ENCODE data around the gene TBC1D22A.
"Not testable (repeated sequence)": the region's sequence is repeated elsewhere in the genome, so short reads cannot be mapped to it uniquely, and the experiment has no call there.

The TBC1D22A gene

DNA sequence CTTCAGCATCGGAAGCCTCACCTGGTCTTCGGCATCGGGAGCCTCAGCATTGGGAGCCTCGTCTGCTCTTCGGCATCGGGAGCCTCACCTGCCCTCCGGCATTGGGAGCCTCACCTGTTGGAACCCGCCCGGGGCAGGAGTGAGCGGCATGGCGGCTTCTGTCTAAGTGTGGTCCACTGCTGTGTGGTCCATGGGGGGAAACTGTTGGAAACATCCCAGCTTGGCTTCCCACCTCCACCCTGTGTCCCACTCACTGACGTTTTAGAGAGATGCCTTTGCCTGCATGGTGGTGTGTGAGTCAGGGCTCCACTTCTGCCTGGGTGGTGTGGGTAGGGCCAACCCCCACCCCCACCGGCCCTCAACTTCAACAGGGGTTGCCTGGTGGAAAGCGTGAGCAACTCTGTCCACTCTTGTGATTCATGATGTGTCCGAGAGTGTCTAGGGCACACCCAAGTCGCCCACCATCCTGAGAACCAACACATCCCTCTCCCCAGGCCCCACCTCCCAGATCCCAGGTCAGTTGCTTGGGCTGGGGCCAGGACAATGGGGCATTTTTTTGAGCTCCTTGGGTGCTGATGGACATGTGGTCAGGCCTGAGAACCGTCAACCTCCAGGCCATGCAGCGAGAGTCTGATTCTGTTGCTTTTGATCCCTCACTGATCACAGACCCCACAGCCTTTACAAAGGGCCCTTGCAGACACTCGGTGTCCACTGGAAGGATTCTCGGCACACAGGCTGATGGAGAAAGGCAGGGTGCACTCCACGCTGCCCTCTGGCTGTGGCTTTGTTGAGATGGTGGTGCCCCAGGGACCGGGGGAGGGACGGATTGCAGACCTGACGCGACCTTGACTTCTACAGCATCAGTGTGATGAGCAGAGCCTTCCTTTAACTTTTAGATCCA lies 406.7 kb downstream of the TBC1D22A start:
- Mint-ChIP-seq H3K4me1 (no peaks in the 10 kb centered on the region), H3K27me3 (no peaks in the 10 kb centered on the region), H3K4me3 (no peak overlapping the region), H3K9me3 (no peaks in the 10 kb centered on the region), H3K36me3 (ENCODE audit: low read depth) (peaks cover 14% of the 10 kb centered on the region), H3K27ac (no peak overlapping the region)
- ATAC-seq, result no peak
- no peak for DNase-seq

DNA sequence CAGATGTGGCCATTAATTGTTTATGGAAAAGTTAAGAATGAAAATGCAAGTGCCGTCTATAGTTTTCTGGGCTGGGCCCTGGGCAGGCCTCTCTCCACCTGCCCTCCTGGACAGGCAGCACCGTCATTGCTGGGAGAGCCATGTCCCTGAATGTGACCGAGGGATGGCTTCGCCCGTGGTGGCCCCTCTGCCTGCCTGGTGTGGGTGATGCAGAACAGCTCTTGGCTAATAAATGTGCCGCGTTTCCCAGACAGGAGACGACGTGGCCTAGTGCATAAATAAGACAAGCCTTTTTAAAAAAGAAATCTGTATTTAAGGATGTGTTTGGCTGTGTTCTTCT lies 407.3 kb downstream of the TBC1D22A start:
- no peak for DNase-seq
- Mint-ChIP-seq H3K27me3 (no peaks in the 10 kb centered on the region), H3K4me3 (no peak overlapping the region), H3K4me1 (no peaks in the 10 kb centered on the region), H3K27ac (no peak overlapping the region), H3K9me3 (no peaks in the 10 kb centered on the region), H3K36me3 (ENCODE audit: low read depth) (peaks cover 14% of the 10 kb centered on the region)
- ATAC-seq, result no peak

DNA sequence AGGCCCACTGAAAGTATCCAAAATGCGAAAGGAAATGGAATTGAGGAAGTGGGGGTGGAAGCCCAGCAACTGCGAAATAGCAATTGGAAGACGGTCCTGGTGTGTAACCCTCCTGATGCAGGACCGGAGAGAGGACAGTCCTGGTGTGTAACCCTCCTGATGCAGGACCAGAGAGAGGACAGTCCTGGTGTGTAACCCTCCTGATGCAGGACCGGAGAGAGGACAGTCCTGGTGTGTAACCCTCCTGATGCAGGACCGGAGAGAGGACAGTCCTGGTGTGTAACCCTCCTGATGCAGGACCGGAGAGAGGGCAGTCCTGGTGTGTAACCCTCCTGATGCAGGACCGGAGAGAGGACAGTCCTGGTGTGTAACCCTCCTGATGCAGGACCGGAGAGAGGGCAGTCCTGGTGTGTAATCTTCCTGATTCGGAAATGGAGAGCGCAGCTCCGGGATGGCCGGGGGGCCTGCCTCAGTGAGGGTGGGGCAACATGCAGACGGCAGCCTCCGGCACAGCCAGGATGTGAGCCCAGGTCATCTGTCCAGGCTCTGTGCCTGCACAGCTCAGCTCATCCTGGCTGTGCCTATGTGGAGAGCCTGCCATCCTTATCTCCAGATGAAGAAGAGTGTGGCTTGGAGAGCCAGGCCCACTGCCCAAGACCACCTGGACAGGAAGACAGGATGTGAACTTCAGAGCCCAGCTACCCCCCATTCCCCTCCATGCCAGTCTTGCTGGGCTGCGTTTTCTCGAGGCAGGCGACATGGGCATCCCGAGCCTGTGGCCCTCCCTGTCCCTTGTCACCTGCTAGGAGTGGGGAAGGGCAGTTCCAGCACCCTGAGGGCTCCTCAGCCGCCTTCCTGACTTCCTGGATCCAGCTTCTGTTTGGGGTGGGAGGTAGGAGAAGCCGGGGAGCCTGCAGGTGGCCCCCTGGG lies 408.3 kb downstream of the TBC1D22A start:
- not testable (repeated sequence) for H3K9me3 Mint-ChIP-seq, DNase-seq, ATAC-seq, H3K27me3 Mint-ChIP-seq, H3K4me1 Mint-ChIP-seq, H3K4me3 Mint-ChIP-seq, H3K27ac Mint-ChIP-seq
- H3K36me3 Mint-ChIP-seq (ENCODE audit: low read depth), result peaks cover 21% of the 10 kb centered on the region

DNA sequence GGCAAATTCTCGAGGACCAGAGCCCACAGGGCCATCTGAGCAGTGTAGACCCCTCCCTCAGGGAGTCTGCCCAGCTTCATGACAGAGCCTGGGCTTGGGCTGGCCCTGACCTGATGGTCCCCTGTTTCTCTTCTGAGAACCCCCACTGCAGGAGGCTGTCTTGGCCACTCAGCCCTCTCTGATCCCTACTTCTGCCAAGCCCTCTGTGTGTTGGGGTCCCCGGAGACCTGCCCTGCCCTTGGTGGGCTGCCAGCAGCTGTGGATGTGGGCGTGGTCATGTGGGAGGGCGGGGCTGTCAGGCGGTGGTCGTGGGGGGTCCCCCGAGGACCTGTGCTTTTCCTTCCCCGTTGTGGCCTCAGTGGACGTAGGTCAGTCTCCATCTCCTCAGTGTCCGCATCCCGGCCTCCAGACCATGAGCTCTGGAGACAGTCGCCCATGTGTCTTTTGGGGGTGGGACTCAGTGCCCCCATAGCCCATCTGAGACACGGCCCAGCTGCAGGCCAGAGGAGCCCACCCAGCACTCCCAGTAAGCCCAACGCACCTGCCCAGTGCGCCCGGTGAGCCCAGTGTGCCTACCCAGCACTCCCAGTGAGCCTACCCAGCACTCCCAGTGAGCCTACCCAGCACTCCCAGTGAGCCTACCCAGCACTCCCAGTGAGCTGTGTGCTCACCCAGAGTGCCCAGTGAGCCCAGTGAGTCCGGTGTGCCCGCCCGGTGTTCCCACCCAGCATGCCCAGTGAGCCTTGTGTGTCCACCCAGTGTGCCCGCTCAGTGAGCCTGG lies 409.2 kb downstream of the TBC1D22A start:
- Mint-ChIP-seq H3K27ac (no peak overlapping the region), H3K36me3 (ENCODE audit: low read depth) (peaks cover 20% of the 10 kb centered on the region), H3K27me3 (no peaks in the 10 kb centered on the region), H3K9me3 (no peaks in the 10 kb centered on the region), H3K4me3 (no peak overlapping the region), H3K4me1 (no peaks in the 10 kb centered on the region)
- DNase-seq (no peak), ATAC-seq (no peak)

DNA sequence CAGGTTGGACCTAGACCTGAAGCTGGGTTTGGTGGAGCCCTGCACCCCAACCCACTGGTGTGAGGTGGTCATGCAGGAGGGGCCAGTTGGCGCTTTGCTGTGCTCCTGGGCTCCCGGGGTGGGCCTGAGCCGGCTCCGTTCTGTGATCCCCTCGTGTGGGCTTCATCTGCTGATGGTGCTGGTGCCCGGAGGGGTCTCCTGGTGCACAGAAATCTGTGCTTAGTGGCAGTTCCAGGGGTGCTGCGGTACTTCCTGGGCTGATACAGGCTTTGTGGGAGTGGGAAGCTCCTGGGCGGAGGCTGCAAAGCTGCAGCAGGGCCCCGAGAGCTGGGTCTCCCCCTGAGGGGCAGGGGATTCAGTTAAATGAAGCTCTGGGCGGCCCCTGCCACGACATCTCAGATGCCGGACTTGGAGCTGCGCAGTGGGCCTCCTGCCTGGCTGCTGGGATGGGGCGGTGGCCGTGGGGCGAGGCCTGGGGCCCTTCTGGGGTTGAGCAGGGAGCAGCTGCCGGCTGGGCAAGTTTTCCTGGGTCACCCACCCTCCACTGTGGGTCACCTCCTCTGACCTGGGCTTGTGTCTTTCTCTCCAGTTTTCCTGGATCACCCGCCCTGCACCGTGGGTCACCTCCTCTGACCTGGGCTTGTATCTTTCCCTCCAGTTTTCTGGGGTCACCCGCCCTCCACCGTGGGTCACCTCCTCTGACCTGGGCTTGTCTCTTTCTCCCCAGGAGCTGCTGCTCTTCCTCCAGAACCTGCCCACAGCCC lies 410.5 kb downstream of the TBC1D22A start:
- Mint-ChIP-seq H3K27me3 (no peaks in the 10 kb centered on the region), H3K36me3 (ENCODE audit: low read depth) (peaks cover 24% of the 10 kb centered on the region), H3K4me1 (no peaks in the 10 kb centered on the region), H3K9me3 (no peaks in the 10 kb centered on the region), H3K4me3 (no peak overlapping the region), H3K27ac (no peak overlapping the region)
- ATAC-seq (no peak), DNase-seq (no peak)

DNA sequence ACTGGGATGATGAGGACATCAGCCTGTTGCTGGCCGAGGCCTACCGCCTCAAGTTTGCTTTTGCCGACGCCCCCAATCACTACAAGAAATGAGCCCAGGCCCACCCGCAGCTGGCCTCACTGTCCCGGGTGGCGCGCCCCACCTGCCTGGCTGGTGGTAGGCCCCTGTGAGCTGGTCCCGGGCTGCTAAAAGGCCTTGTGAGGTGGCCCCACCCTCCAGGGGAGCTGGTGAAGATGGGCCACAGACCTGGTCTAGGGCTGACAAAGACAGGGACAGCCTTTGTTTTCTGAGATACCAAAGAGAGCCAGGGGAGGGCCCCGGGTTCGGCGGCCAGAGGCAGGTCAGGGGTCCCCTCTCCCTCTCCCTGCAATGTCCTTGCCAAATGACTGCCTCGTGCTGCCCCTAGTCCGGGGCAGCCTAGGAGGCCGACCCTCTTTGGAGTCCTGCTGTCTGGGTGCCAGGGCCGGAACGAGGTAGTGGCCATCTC lies 411.1 kb downstream of the TBC1D22A start:
- Mint-ChIP-seq H3K4me3 (no peak overlapping the region), H3K36me3 (ENCODE audit: low read depth) (peaks cover 28% of the 10 kb centered on the region), H3K27ac (no peak overlapping the region), H3K9me3 (peaks cover 2% of the 10 kb centered on the region), H3K27me3 (no peaks in the 10 kb centered on the region), H3K4me1 (no peaks in the 10 kb centered on the region)
- no peak for DNase-seq
- no peak for ATAC-seq

DNA sequence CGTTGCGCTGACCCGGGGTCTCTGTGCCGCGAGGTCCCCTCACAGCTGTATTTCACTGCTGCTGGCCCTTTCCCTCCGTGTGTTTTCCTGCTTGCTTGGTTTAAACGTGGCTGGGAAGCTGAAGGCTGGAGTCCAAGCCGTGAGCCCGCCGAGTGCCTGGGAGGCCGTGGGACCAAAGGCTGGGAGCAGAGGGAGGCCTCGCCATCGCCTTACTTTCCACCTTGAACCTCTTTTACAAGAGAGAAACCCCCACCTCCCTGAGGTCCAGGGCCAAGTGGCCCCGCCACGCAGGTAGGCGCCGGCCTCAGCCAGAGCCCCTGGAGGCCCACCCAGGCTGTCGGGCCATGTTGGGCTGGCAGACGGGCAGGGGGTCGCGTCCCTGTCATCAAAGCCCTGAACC lies 411.6 kb downstream of the TBC1D22A start:
- ATAC-seq (no peak), DNase-seq (no peak)
- Mint-ChIP-seq H3K4me1 (no peaks in the 10 kb centered on the region), H3K4me3 (no peak overlapping the region), H3K27ac (no peak overlapping the region), H3K36me3 (ENCODE audit: low read depth) (peaks cover 32% of the 10 kb centered on the region), H3K9me3 (peaks cover 7% of the 10 kb centered on the region), H3K27me3 (no peaks in the 10 kb centered on the region)

DNA sequence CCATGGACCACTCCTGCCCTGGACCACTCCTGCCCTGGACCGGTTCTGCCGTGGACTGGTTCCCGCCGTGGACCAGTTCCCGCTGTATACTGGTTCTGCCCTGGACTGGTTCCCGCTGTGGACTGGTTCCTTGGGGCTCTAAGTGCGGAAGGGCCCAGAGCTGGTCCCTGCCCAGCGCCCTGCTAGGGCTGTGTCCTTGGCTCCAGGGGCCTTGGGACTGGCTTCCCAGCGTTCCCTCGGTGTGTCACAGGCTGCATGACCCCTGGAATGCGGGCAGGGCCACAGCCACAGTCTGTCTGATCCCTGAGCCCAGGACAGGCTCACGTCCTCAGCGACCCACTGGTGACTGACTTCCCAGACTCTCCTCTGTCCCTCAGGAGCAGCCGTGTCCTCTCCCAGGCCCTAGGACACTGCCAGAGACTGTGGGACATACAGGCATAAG lies 412.2 kb downstream of the TBC1D22A start:
- DNase-seq, result no peak
- no peaks in the 10 kb centered on the region for H3K4me1 Mint-ChIP-seq

DNA sequence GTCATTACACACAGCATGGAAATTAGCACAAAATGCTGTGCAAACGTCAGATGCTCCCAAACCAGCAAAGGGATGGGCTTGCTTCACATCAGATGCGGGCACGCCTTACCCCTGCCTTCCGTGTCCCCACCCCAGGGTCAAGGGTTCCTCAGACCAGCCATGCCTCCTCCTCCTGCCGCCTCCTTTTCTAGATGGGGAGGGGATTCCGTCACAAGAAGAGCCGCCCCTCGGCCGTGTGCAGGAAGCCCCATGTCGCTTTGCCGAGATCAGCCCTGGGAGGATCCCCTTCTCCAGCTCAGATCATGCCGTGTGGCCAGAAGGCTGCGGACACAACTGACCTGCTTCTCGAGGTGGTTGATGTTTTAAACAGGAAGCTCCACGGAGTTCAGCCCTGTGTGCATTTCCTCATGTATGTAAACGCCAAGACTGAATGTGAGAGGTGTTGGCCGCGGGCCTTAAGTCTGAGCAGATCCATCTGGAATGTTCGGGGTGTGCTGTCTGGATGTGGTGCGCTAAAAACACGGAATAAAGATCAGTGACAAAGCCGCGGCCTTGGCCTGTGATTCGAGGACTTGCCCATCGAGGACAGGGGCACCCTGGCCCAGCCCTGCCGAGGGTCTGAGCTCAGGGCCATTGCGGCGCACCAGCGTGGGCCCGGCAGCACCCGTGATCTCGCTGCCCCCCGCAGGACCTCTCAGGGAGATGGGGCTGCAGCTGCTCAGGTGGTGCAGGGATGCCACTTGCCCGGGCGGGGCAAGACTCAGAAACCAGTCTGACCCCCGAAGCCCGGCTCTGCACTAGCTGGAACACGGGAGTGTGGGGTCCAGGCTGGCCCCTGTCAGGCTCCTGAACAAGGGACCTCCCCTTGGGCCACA lies 412.9 kb downstream of the TBC1D22A start:
- H3K9me3 Mint-ChIP-seq, result peaks cover 8% of the 10 kb centered on the region
- no peak overlapping the region for H3K4me3 Mint-ChIP-seq
- DNase-seq, result no peak
- H3K27ac Mint-ChIP-seq, result no peak overlapping the region
- H3K36me3 Mint-ChIP-seq (ENCODE audit: low read depth), result peaks cover 27% of the 10 kb centered on the region
- ATAC-seq, result no peak
- H3K4me1 Mint-ChIP-seq, result no peaks in the 10 kb centered on the region
- no peaks in the 10 kb centered on the region for H3K27me3 Mint-ChIP-seq

More for the DNA sequence above, 412.2 kb downstream of the TBC1D22A start:
- H3K4me3 Mint-ChIP-seq, result no peak overlapping the region
- ATAC-seq, result no peak
- H3K27me3 Mint-ChIP-seq, result no peaks in the 10 kb centered on the region
- H3K27ac Mint-ChIP-seq, result no peak overlapping the region
- H3K9me3 Mint-ChIP-seq, result peaks cover 8% of the 10 kb centered on the region
- H3K36me3 Mint-ChIP-seq (ENCODE audit: low read depth), result peaks cover 32% of the 10 kb centered on the region

DNA sequence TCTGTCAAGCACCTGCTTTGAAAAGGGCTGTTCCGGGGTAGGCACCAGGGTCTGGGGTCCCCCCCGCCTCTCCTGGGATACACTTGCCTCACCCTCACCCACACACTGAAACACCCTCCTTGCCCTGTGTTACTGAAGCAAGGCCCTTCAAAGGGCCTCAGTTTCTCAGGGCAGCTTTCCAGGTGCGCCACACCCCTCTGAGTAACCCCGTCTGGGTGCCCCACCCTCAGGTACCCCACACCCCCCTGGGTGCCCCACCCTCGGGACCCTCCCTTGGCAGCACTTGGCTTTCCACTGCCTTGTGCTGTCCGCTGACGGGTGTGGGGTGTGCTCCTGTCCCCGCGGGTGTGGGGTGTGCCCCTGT lies 413.6 kb downstream of the TBC1D22A start:
- Mint-ChIP-seq H3K9me3 (peaks cover 14% of the 10 kb centered on the region), H3K4me3 (no peak overlapping the region), H3K27me3 (no peaks in the 10 kb centered on the region), H3K4me1 (no peaks in the 10 kb centered on the region), H3K27ac (no peak overlapping the region), H3K36me3 (ENCODE audit: low read depth) (peaks cover 29% of the 10 kb centered on the region)
- DNase-seq (no peak), ATAC-seq (no peak)

DNA sequence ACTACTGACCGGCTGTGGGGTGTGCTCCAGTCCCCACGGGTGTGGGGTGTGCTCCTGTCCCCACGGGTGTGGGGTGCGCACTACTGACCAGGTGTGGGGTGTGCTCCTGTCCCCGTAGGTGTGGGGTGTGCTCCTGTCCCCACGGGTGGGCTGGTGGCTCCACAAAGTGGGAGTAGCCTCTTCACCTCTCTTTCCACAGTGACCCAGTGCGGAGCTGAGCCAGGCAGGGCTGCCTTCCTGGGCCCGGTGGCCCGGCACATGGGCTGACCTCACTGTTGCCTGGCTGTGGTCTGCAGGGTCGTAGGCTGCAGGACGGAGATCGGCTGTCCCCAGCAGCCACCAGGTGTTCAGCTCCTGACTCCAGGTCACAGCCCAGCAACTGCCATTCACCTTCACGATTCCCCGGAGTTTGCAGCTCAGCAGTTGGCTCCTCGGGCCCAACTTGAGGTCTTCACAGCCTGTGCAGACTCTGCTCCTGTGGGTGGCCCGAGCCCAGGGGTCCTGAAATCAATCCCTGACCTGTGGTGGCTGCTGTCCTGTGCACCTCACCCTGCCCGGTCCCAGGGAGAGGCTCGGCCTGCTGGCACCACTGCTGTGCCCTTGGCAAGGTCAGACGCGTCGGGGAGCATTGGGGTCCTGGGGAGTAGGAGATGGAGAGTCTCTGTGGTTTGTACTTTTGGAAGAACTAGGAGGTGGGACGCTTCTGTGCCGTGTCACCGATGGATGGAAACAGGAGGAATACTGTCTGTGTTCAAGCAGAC lies 414.3 kb downstream of the TBC1D22A start:
- no peaks in the 10 kb centered on the region for H3K4me1 Mint-ChIP-seq
- ATAC-seq (no peak), DNase-seq (no peak)
- peaks cover 15% of the 10 kb centered on the region for H3K9me3 Mint-ChIP-seq
- H3K36me3 Mint-ChIP-seq (ENCODE audit: low read depth), result peaks cover 29% of the 10 kb centered on the region
- no peak overlapping the region for H3K4me3 Mint-ChIP-seq
- H3K27me3 Mint-ChIP-seq, result no peaks in the 10 kb centered on the region
- H3K27ac Mint-ChIP-seq, result no peak overlapping the region

DNA sequence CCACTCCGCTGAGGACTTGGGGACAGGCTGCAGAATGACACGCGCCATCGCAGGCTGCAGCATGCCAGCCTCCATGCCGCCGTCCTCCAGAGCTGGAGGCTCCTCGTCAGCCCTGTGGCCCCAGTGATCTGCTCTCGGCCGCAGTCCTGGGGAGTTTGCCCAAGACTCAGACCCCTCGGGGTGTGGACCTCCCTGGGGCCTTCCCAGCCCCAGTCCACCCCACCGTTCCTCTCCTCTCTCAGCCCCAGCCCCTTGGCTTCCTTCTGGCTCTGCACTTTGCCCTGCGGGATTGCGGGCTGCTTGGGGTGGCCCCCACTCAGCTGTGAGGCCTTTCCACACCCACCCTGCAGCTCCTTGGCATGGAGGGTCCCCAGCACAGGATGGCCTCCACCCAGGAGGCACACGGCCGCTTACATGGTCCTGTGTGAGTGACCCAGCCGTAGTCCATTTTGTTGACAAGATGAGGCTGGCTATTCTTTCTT lies 414.9 kb downstream of the TBC1D22A start:
- peaks cover 29% of the 10 kb centered on the region for H3K36me3 Mint-ChIP-seq (ENCODE audit: low read depth)
- DNase-seq (no peak), ATAC-seq (no peak)
- H3K27ac Mint-ChIP-seq, result no peak overlapping the region
- no peak overlapping the region for H3K4me3 Mint-ChIP-seq
- peaks cover 19% of the 10 kb centered on the region for H3K9me3 Mint-ChIP-seq
- H3K4me1 Mint-ChIP-seq, result no peaks in the 10 kb centered on the region
- H3K27me3 Mint-ChIP-seq, result no peaks in the 10 kb centered on the region
